Kidney (tissue), 14 donors: ENCODE data around the gene UBAC2. TPM values are rescaled to one million over a fixed set of nuclear protein-coding genes. Genes with fewer than 3 reads are reported as not detected.

Experiments used
- DNase-seq, 5 donors: peaks; one replicate each; pipeline ENCODE4 v3.0.0-alpha.2; 2013 to 2020
- FAIRE-seq: peaks from 2 replicates; lab custom pipeline; 2012; peaks lifted over from hg19 to GRCh38; lab: Jason Lieb, UNC
- H3K27ac ChIP-seq, 2 donors: one replicate each; pipeline ENCODE4 v1.7.0; 2013; ENCODE audit warnings: low read depth in 2 of 2, low read length in 2 of 2, inconsistent platforms in 1 of 2
- H3K27me3 ChIP-seq: one replicate; pipeline ENCODE4 v1.7.1; 2013; ENCODE audit warnings: low read length, inconsistent platforms; ENCODE audit not compliant: control insufficient read depth, insufficient read depth
- H3K36me3 ChIP-seq, 3 donors: one replicate each; pipeline versions ENCODE4 v1.7.0 to v1.7.1; 2013; ENCODE audit warnings: low read length in 3 of 3, control low read depth in 1 of 3, inconsistent platforms in 1 of 3; ENCODE audit not compliant: insufficient read depth in 3 of 3, control insufficient read depth in 2 of 3
- H3K4me1 ChIP-seq, 3 donors: one replicate each; pipeline versions ENCODE4 v1.7.0 to v1.7.1; 2013; ENCODE audit warnings: low read length in 3 of 3, inconsistent platforms in 1 of 3, low read depth in 1 of 3; ENCODE audit not compliant: control insufficient read depth in 2 of 3, insufficient read depth in 2 of 3
- H3K4me3 ChIP-seq, 3 donors: one replicate each; pipeline versions ENCODE4 v1.7.0 to v1.8.1; 2013; ENCODE audit warnings: low read length in 3 of 3, control low read depth in 1 of 3, inconsistent platforms in 1 of 3
- H3K9ac ChIP-seq, 3 donors: one replicate each; pipeline versions ENCODE4 v1.7.0 to v1.7.1; 2013; ENCODE audit warnings: low read length in 3 of 3, control low read depth in 1 of 3, inconsistent platforms in 1 of 3
- H3K9me3 ChIP-seq, 3 donors: one replicate each; pipeline versions ENCODE4 v1.7.0 to v1.7.1; 2013; ENCODE audit warnings: low read length in 3 of 3, control low read depth in 1 of 3, inconsistent platforms in 1 of 3; ENCODE audit not compliant: control insufficient read depth in 2 of 3, insufficient read depth in 1 of 3
- intact Hi-C: fragments of 100-400 bp; cut with DNase I; formaldehyde crosslinking; loops from one replicate; pipeline ENCODE4 v1.11.1; 2022
- polyA plus RNA-seq: library from polyadenylated mRNA; stranded (reverse); fragments of 350-450 nt; fragmentation: Illumina TruSeq; extraction: RNeasy Lipid Tissue Mini Kit (QIAGEN cat#74804); gene quantifications from one replicate; pipeline ENCODE4 v1.2.3, GENCODE V29; 2014; ENCODE audit warnings: low read depth, low replicate concordance; ENCODE audit not compliant: insufficient read depth
- total RNA-seq: library from RNA; stranded (reverse); fragmentation: NEBNext Ultra II Directional; extraction: Animal tissue kit (Norgen Biotek cat#: 25700); gene quantifications from one replicate; pipeline ENCODE4 v1.2.1, GENCODE V29; 2021
- TF ChIP-seq, protein P1 (sequence below): IDR thresholded peaks from 3 replicates; pipeline ENCODE4 v1.5.1; 2012; ENCODE audit warnings: mild to moderate bottlenecking, moderate library complexity, borderline replicate concordance; ENCODE audit not compliant: insufficient read depth; ENCODE audit errors: extremely low read depth
- donor health status: control.
- donor health status: control.
- donor health status: control.
- donor health status: control.
- donor health status: control.
- donor health status: DM: yes; HTN: yes; CAD: no.
- donor health status: Normal renal cell carcinoma (clear cell type).

The UBAC2 gene
- total and polyA plus RNA-seq, 2 donors from 2014 or later = 61.8 to 77.5 TPM

GRCh38 chr13:99412856-99413255 lies 212.2 kb downstream of the UBAC2 start:
- TF ChIP-seq, protein P1, sequence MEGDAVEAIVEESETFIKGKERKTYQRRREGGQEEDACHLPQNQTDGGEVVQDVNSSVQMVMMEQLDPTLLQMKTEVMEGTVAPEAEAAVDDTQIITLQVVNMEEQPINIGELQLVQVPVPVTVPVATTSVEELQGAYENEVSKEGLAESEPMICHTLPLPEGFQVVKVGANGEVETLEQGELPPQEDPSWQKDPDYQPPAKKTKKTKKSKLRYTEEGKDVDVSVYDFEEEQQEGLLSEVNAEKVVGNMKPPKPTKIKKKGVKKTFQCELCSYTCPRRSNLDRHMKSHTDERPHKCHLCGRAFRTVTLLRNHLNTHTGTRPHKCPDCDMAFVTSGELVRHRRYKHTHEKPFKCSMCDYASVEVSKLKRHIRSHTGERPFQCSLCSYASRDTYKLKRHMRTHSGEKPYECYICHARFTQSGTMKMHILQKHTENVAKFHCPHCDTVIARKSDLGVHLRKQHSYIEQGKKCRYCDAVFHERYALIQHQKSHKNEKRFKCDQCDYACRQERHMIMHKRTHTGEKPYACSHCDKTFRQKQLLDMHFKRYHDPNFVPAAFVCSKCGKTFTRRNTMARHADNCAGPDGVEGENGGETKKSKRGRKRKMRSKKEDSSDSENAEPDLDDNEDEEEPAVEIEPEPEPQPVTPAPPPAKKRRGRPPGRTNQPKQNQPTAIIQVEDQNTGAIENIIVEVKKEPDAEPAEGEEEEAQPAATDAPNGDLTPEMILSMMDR = no peak
- H3K36me3 ChIP-seq = no peaks in the 10 kb centered on the region
- intact Hi-C loops = no loop called here
- H3K27ac ChIP-seq = no peak overlapping the region
- H3K9ac ChIP-seq = no peak overlapping the region
- H3K27me3 ChIP-seq = no peaks in the 10 kb centered on the region
- H3K4me1 ChIP-seq = no peaks in the 10 kb centered on the region
- peaks cover 0 to 5% (median 0%) of the 10 kb centered on the region in 3 donors for H3K9me3 ChIP-seq
- no peak overlapping the region for H3K4me3 ChIP-seq
- no peak for DNase-seq
- no peak for FAIRE-seq

GRCh38 chr13:99414048-99414995 lies 213.7 kb downstream of the UBAC2 start:
- no peak for FAIRE-seq
- DNase-seq = no peak
- TF ChIP-seq, protein P1 = no peak
- no peak overlapping the region for H3K9ac ChIP-seq
- intact Hi-C loops = no loop called here
- H3K9me3 ChIP-seq = peaks cover 0 to 5% (median 0%) of the 10 kb centered on the region in 3 donors
- H3K4me1 ChIP-seq = no peaks in the 10 kb centered on the region
- no peaks in the 10 kb centered on the region for H3K27me3 ChIP-seq
- no peak overlapping the region for H3K27ac ChIP-seq
- no peaks in the 10 kb centered on the region for H3K36me3 ChIP-seq
- H3K4me3 ChIP-seq = no peak overlapping the region

- TF ChIP-seq, protein P1 = no peak
- Histone ChIP-seq H3K27me3 (no peaks in the 10 kb centered on the region), H3K9me3 (peaks cover 0 to 5% (median 0%) of the 10 kb centered on the region in 3 donors), H3K36me3 (no peaks in the 10 kb centered on the region), H3K4me3 (no peak overlapping the region), H3K4me1 (peaks cover 0 to 2% (median 0%) of the 10 kb centered on the region in 3 donors), H3K27ac (no peak overlapping the region), H3K9ac (no peak overlapping the region)
- FAIRE-seq = no peak
- DNase-seq = no peak
- intact Hi-C loops = no loop called here
Measured at GRCh38 chr13:99415014-99415650, 214.5 kb downstream of the UBAC2 start.
